Stimulated activated effector memory CD8-positive, alpha-beta T cell treated with anti-CD3 and anti-CD28 coated beads, Interleukin-12 subunit alpha, Interleukin-12 subunit beta, amount 100 ng/mL, for 72 hours (primary cell): ENCODE measurements around the gene NSUN2.

Experiments used
- ATAC-seq: fragments of 150-1000 bp; cut with Tn5 transposase; 2 replicates; pipeline ENCODE4 v1.10.0; 2021
- DNase-seq, 2 donors: peaks; one replicate each; pipeline ENCODE4 v3.0.0; 2021 to 2022; ENCODE audit warnings: low spot score in 2 of 2
- H3K27ac Mint-ChIP-seq: one replicate; pipeline ENCODE4 v1.8.0; 2022; ENCODE audit warnings: mild to moderate bottlenecking, mixed read lengths
- H3K36me3 Mint-ChIP-seq: one replicate; pipeline ENCODE4 v1.8.0; 2022; ENCODE audit warnings: mild to moderate bottlenecking, mixed read lengths
- H3K4me1 Mint-ChIP-seq: one replicate; pipeline ENCODE4 v1.8.0; 2022; ENCODE audit warnings: mixed read lengths
- H3K4me3 Mint-ChIP-seq: one replicate; pipeline ENCODE4 v1.8.0; 2022; ENCODE audit warnings: mild to moderate bottlenecking, mixed read lengths
- H3K9me3 Mint-ChIP-seq: one replicate; pipeline ENCODE4 v1.8.0; 2022; ENCODE audit warnings: mixed read lengths

The NSUN2 gene

GRCh38 chr5:6551287-6551954, 81.4 kb downstream of the NSUN2 start:
- no peaks in the 10 kb centered on the region for H3K36me3 Mint-ChIP-seq

GRCh38 chr5:6550628-6551027, 82.2 kb downstream of the NSUN2 start:
- ATAC-seq (no peak), DNase-seq (no peak)
- no peak overlapping the region for H3K27ac Mint-ChIP-seq
- no peaks in the 10 kb centered on the region for H3K36me3 Mint-ChIP-seq
- no peak overlapping the region for H3K4me3 Mint-ChIP-seq
- H3K4me1 Mint-ChIP-seq = no peaks in the 10 kb centered on the region
- H3K9me3 Mint-ChIP-seq = peaks cover 3% of the 10 kb centered on the region

More at GRCh38 chr5:6551287-6551954, 81.4 kb downstream of the NSUN2 start:
- ATAC-seq = no peak
- no peak overlapping the region for H3K4me3 Mint-ChIP-seq
- peak in 1 of 2 donors; percentile 38 for DNase-seq
- H3K27ac Mint-ChIP-seq = no peak overlapping the region
- peaks cover 3% of the 10 kb centered on the region for H3K9me3 Mint-ChIP-seq
- no peaks in the 10 kb centered on the region for H3K4me1 Mint-ChIP-seq
